HL-60/S4 (cell line): Measurements from ENCODE around the gene OGN.

Experiments used
- in situ Hi-C: fragments of 300-500 bp; cut with MboI; formaldehyde crosslinking; loops from 2 replicates; pipeline ENCODE4 v1.14.3; 2022; ENCODE audit warnings: low sequenced_read_pairs

OGN gene

DNA sequence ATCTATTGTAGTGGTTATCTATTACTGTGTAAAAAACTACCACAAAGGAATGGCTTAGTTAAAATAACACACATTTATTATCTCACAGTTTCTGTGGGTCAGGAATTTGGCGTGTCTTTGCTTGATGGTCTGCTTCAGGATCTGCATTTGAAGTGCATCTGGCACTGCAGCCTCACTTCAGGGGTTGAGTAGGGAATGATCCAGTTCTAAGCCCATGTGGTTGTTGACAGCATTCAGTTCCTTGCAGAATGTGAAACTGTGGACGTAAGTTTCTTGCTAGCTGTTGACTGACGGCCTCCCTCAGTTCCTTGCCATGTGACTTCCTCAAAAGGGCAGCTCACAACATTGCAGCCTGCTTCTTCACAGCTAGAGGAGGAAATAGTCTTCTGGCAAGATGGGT is 2.1 kb upstream of the OGN start:
- in situ Hi-C loops = no loop called here

DNA sequence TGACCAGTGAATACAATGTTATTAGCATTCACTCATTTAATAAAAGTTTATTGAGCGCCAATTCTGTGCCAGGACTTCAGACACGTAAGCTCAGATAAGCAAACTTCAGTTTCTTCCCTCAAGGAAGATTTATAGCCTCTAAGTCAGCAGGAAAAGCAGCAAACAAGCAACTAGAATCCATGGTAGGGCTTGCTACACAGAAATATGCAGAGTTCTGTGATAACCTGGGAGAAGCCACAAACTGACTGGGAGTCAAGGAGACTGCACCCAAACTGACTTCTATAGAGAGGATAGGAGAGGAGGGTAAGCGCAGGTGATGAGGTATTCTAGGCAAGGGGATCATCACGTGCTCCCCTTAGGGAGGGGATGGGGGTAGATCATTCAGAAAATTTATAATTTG is 1.4 kb upstream of the OGN start:
- in situ Hi-C loops = no loop called here

DNA sequence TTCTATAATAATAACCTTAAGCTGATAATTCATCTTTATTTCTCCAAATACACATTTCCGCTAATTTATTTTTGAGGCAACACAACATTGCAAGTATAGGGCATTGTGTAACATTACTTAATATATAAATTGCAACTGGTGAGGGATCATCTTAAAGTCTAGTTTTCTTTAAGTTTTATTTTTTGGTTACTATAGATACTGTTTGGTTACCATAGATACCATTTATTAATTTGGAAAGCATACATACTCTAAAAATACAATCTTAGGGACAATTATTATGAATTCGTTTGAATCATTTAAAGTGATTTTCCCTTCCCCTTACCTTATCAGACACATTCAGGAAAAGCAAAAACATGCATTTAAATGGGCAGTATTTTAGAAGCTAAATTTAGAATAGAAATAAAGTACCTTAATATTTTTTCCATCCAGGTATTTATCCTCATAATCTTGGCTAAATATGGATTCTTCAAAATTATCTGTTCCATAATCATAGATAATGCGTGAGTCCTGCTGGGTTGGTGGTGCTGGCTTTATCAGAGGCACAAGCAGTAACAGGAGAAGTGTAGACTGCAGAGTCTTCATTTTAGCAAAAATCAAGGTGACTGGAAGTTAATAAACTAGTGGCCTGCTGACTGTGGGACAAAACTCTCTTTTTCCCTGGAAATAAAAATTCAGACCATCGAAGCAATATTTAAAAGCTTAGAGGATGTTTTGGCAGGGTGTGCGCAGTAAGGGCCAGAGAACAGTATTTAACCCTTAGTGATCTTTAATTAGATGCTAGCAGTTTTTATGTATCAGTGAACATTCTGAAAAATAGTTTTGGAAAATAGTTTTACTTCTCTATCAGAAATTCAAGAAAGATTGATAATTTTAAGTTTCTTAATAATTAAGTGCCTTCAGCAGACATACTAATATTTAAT is 1.3 kb downstream of the OGN start:
- in situ Hi-C loops = no loop called here

GRCh38 chr9:92402360-92402759 is 2.0 kb downstream of the OGN start:
- in situ Hi-C loops = no loop called here

GRCh38 chr9:92397853-92398252 is 6.5 kb downstream of the OGN start:
- in situ Hi-C loops = no loop called here

DNA sequence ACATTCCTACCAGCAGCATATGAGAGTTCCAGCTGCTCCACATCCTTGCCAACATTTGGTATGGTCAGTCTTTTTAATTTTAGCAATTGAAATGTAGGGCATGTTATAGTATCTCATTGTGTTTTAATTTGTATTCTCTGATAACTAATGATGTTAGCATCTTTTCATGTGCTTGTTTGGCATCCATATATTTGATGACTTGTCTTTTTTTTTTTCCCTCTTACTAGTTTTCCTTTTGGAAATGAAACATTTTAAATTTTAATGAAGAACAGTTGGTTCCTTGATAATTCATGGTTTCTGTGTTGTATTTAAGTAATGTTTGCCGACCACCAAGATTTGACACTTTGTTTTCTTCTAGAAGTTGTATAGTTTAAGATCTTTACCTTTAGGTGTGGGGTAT is 8.8 kb downstream of the OGN start:
- in situ Hi-C loops = no loop called here

DNA sequence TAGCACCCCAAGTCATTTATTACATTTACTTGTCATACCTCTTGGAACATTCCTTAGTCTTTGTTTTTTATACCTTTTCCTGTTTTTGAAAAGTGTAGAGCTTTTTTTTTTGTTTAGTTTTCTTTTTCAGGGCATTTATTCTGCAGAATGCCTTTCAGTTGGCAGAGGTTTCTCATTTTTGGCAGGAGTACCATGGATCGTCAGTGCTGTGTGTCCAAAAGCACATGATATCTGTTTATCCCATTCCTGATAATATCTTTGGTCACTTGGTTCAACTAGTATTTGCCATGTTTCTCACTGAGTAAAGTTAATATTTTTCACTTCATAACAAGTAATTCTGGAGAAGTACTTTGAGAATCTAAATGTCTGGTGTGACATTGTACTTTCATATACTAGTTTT is 10.7 kb downstream of the OGN start:
- in situ Hi-C loops = no loop called here

GRCh38 chr9:92392690-92393089 is 11.7 kb downstream of the OGN start:
- in situ Hi-C loops = no loop called here

GRCh38 chr9:92385953-92386352 is 18.4 kb downstream of the OGN start:
- in situ Hi-C loops = no loop called here

DNA sequence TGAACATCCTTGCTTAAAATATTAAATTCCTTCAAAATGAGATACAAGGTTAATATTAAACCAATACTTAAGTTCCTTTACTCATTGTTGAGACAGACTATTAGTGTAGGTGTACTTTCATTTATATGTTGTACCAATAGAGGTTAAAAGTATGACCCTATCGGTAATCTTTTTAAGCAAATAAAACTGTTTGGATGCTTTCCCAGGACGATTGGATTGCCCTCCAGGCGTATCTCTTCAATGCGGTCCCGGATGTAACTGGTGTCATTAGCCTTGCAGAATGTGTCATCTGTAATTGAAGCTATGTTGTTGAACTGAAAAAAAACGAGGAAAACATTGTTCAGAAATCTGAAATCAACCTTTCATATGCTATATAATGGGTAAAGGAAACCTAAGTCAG is 18.9 kb downstream of the OGN start:
- in situ Hi-C loops = no loop called here

GRCh38 chr9:92385001-92385400 is 19.4 kb downstream of the OGN start:
- in situ Hi-C loops = no loop called here

GRCh38 chr9:92384375-92384774 is 20.0 kb downstream of the OGN start:
- in situ Hi-C loops = no loop called here

GRCh38 chr9:92381775-92382174 is 22.6 kb downstream of the OGN start:
- in situ Hi-C loops = no loop called here

GRCh38 chr9:92380603-92381002 is 23.8 kb downstream of the OGN start:
- in situ Hi-C loops = no loop called here

DNA sequence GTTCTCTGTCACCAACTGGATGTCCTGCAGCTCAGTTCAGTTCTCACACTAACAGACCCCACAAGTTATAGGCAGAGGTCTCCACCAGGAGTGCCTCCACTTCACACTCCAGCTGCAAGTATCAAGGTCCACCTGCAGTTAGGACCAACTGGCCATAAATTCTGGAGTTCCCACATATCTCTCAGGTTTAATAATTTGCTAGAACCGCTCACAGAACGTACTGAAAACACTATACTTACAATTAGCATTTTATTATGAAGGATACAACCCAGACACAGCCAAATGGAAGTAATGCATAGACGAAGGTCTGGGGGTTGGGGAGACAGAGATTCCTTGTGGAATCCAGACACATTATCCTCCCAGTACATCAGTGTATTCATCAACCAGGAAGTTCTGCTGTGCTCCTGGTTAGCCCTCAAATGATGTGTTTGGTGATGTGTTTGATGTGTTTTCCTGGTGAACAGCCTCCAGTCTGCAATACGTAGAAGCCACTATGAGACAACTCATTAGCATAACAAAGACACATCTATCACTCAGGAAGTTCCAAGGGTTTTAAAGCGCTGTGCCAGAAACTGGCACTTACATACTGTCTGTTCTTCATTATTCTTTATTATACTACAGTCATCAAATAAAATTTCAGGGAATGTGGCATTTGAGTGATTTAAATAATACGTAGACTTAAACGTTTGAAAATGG is 25.4 kb downstream of the OGN start:
- in situ Hi-C loops = no loop called here

DNA sequence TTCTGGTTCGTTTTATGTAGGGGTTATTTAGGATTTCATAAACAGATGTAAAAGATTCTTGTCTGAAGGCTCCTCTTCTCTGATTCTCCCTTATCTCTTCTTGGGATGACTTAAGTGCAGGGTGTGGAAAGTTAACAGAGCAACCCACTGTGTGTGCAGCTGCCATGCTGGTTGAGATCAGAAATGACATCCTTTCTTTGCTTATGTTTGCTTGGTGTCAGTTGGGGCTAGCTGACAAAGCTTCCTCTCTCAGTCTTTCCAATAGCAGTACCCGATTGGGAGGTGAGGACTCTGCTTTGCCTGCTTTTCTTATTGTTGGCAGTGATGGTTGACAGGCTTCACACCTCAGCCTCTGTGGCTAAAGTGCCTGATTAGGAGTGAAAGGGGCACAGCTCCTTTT is 26.5 kb downstream of the OGN start:
- in situ Hi-C loops = no loop called here

DNA sequence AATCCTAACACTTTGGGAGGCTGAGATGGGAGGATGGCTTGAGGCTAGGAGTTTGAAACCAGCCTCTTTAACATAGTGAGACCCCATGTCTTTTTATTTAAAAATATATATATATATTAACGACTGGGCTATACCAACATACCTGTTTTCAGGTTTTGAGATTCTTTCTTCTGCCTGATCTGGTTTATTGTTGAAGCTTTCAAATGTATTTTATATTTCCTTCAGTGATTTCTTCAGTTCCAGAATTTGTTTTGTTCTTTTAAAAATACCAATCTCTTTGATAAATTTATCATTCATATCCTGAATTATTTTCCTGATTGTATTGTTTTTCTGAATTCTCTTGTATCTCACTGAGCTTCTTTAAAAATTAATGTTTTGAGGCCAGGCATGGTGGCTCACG is 31.2 kb downstream of the OGN start:
- in situ Hi-C loops = no loop called here

DNA sequence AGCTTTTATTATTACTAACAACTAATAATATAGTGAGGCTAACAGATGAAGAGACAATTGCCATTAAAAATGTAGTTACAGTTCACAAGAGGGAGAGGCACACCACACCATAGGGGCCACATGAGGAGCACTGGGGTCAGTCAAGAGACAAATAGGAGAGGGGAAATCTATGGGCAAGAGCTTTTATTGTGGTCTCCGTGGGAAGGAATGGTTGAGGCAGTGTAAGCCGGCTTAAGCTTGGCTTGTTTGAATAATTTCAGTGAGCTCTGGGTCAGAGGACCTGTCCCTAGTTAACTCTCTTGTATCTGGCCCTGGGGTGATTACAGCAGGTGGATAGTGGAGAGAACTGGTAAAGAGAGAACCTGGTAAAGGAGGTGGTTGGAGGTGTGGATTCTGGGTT is 35.3 kb downstream of the OGN start:
- in situ Hi-C loops = no loop called here

- in situ Hi-C loops = no loop called here
Observed at GRCh38 chr9:92360083-92360482, 44.3 kb downstream of the OGN start.

GRCh38 chr9:92359394-92359995 is 44.9 kb downstream of the OGN start:
- in situ Hi-C loops = no loop called here

DNA sequence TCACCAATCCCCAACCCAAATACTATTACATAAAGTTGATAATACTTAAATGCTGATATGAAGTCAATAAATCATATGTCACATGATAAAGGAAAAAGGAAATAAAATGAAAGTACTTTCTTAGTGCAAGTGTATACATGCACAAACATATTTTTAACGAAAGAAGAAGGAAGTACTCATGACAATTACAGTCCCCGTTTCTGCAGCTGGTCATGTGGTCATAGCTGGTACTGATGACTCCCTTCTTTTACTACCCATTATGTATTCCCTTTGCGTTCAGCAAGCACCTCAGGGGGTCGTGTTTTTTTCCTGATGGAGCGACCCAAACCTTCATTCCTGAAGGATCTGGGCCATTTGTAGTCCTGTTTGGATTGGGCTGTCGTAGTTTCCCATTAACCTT is 51.3 kb downstream of the OGN start:
- in situ Hi-C loops = no loop called here

- in situ Hi-C loops = no loop called here
Observed at GRCh38 chr9:92350740-92351133, 53.6 kb downstream of the OGN start.
